ENCODE results near the gene VAMP5. TPM values are rescaled to one million over a fixed set of nuclear protein-coding genes. Genes with fewer than 3 reads are reported as not detected.

The VAMP5 gene
- total and polyA plus RNA-seq, 10 of the 15 experiments (the other 5 are each of a cell fraction or from before 2014, with no cell fraction given) = 3.8 to 52.7 (median 24.1) TPM

- peak; percentile 66; the same call in 1 of the 2 replicates for TF ChIP-seq ZNF687 (IDR thresholded peaks at IDR 0.05)
- TF ChIP-seq EP300 (IDR thresholded peaks at IDR 0.05; ENCODE audit: borderline replicate concordance in 1 of 2, control insufficient read depth in 1 of 2, low read depth in 2 of 2, low read length in 2 of 2) = no peak
- TF ChIP-seq ZBTB33 (IDR thresholded peaks at IDR 0.05) = peak; percentile 98
- TF ChIP-seq EGR1 (IDR thresholded peaks at IDR 0.05; ENCODE audit: borderline replicate concordance in 1 of 2, low read depth in 2 of 2, low read length in 2 of 2) = peak in 1 of 2 experiments; percentile 57; a peak in 1 of 3 replicates
- TF ChIP-seq BCL3 (IDR thresholded peaks at IDR 0.05; ENCODE audit: borderline replicate concordance, insufficient read depth, low read depth, low read length, poor library complexity, severe bottlenecking) = peak; percentile 28
- TF ChIP-seq ATF2 (IDR thresholded peaks at IDR 0.05; ENCODE audit: low read length) = no peak
- peak; percentile 20; the same call in 1 of the 2 replicates for TF ChIP-seq CREB1 (IDR thresholded peaks at IDR 0.05; ENCODE audit: low read depth)
- TF ChIP-seq ELK1 (IDR thresholded peaks at IDR 0.05; ENCODE audit: low read depth, low read length) = peak; percentile 86
Observed at GRCh38 chr2:85611705-85612587, 27.7 kb downstream of the VAMP5 start, which contains the start of gene C2orf68 (continued).

All from GM12878 (cell line).